K562 (cell line): ENCODE measurements around the gene ZBTB20.

Experiments
- KAT2B ChIP-seq: IDR thresholded peaks from one replicate; pipeline ENCODE4 v1.6.1; 2012; ENCODE audit warnings: low read depth, mild to moderate bottlenecking, control low read depth, inconsistent platforms, low read length, moderate library complexity
- MAFK ChIP-seq: IDR thresholded peaks from 2 replicates; pipeline ENCODE4 v1.6.1; 2011; ENCODE audit warnings: low read length, improper control_type of control experiment
- MYC ChIP-seq, 2 experiments: fragments of 250-450 bp in 1 of 2; sonication (Bioruptor Pico) in 1 of 2; IDR thresholded peaks; 2 replicates each; pipeline versions ENCODE4 v1.5.1 to v1.6.1; 2012 to 2021; ENCODE audit warnings: low read depth in 2 of 2, borderline replicate concordance in 1 of 2, improper control_type of control experiment in 1 of 2, low read length in 1 of 2, mild to moderate bottlenecking in 1 of 2, moderate library complexity in 1 of 2
- POLR2A ChIP-seq: fragments of 450-650 bp; conservative IDR thresholded peaks from 2 replicates; pipeline ENCODE4 v1.6.1; 2016
- RHOXF2B ChIP-seq: fragments of 250-450 bp; sonication (Bioruptor Pico); conservative IDR thresholded peaks from 2 replicates; pipeline ENCODE4 v1.5.1; 2021
- SIN3A ChIP-seq, 2 experiments: fragments of 150-350 bp in 1 of 2; IDR thresholded peaks; 2 replicates each; pipeline ENCODE4 v1.6.1; 2011 to 2016; ENCODE audit warnings: borderline replicate concordance in 2 of 2, low read depth in 2 of 2, low read length in 2 of 2, mild to moderate bottlenecking in 2 of 2, moderate library complexity in 2 of 2; ENCODE audit not compliant: control insufficient read depth in 1 of 2
- ZC3H8 ChIP-seq: fragments of 450-650 bp; IDR thresholded peaks from 2 replicates; pipeline ENCODE4 v1.6.1; 2017
- ZNF830 ChIP-seq: fragments of 250-450 bp; sonication (Bioruptor Pico); IDR thresholded peaks from 2 replicates; pipeline ENCODE4 v1.5.0; 2021; ENCODE audit warnings: mild to moderate bottlenecking
- TF ChIP-seq, protein P1 (sequence below), 2 experiments: IDR thresholded peaks; 2 replicates each; pipeline ENCODE4 v1.6.1; 2012; ENCODE audit warnings: improper control_type of control experiment in 2 of 2, low read depth in 2 of 2, low read length in 2 of 2, borderline replicate concordance in 1 of 2
- TF ChIP-seq, protein P2 (sequence below), 3 experiments: IDR thresholded peaks in 2 of 3; conservative IDR thresholded peaks in 1 of 3; 2 replicates each; pipeline ENCODE4 v1.5.1; 2011 to 2012; ENCODE audit warnings: low read length in 3 of 3, mild to moderate bottlenecking in 3 of 3, control low read depth in 2 of 3, improper control_type of control experiment in 1 of 3, inconsistent platforms in 1 of 3, low read depth in 1 of 3, mixed read lengths in 1 of 3, moderate library complexity in 1 of 3; ENCODE audit not compliant: insufficient read depth in 2 of 3
- TF ChIP-seq, protein P3 (sequence below): fragments of 450-650 bp; IDR thresholded peaks from one replicate; pipeline ENCODE4 v1.6.1; 2018; ENCODE audit warnings: mild to moderate bottlenecking, moderate library complexity; ENCODE audit not compliant: partially characterized antibody
- TF ChIP-seq, protein P4 (sequence below): sonication (generic); formaldehyde crosslinking; IDR thresholded peaks from 2 replicates; pipeline ENCODE4 v1.8.1; 2023; ENCODE audit warnings: mild to moderate bottlenecking, missing genetic modification reagents

DNA sequence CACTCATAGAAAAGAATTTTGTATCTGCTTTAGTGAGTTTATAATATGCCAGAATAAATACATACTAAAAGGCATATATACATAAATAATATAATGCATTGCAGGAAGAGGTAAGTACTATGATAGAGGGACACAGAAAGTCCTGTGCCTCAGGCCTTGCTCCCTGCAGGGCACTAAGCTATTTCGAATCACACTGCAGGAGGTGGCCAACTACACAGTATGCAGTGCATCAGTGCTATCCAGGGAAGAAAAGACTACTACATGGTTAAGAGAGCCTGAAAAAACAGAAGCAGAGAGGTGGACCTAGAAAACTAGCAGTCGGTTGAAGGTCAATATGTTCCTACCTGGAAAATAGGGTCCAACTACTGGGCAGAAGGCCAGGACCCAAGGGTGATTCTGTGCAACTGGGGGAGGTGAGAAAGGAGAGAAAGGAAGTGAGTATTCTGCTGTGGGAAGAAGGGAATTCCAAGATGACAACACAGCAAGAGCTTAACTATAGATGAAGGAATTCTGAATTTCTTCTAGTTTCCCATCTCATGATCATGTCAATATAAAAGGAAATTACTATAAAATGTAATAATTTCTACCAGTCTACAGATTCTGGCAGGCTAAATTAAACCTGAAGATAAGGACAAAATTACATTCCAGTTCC is 218.0 kb downstream of the ZBTB20 start:
- TF ChIP-seq, protein P1, sequence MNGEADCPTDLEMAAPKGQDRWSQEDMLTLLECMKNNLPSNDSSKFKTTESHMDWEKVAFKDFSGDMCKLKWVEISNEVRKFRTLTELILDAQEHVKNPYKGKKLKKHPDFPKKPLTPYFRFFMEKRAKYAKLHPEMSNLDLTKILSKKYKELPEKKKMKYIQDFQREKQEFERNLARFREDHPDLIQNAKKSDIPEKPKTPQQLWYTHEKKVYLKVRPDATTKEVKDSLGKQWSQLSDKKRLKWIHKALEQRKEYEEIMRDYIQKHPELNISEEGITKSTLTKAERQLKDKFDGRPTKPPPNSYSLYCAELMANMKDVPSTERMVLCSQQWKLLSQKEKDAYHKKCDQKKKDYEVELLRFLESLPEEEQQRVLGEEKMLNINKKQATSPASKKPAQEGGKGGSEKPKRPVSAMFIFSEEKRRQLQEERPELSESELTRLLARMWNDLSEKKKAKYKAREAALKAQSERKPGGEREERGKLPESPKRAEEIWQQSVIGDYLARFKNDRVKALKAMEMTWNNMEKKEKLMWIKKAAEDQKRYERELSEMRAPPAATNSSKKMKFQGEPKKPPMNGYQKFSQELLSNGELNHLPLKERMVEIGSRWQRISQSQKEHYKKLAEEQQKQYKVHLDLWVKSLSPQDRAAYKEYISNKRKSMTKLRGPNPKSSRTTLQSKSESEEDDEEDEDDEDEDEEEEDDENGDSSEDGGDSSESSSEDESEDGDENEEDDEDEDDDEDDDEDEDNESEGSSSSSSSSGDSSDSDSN (IDR thresholded peaks at IDR 0.05; ENCODE audit: borderline replicate concordance in 1 of 2, low read depth in 2 of 2, low read length in 2 of 2) = no peak
- TF ChIP-seq, protein P2, sequence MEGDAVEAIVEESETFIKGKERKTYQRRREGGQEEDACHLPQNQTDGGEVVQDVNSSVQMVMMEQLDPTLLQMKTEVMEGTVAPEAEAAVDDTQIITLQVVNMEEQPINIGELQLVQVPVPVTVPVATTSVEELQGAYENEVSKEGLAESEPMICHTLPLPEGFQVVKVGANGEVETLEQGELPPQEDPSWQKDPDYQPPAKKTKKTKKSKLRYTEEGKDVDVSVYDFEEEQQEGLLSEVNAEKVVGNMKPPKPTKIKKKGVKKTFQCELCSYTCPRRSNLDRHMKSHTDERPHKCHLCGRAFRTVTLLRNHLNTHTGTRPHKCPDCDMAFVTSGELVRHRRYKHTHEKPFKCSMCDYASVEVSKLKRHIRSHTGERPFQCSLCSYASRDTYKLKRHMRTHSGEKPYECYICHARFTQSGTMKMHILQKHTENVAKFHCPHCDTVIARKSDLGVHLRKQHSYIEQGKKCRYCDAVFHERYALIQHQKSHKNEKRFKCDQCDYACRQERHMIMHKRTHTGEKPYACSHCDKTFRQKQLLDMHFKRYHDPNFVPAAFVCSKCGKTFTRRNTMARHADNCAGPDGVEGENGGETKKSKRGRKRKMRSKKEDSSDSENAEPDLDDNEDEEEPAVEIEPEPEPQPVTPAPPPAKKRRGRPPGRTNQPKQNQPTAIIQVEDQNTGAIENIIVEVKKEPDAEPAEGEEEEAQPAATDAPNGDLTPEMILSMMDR (IDR thresholded peaks at IDR 0.05 in 2 of 3, conservative IDR thresholded peaks at IDR 0.05 in 1 of 3; ENCODE audit: insufficient read depth in 2 of 3, low read depth in 1 of 3, low read length in 3 of 3) = no peak
- TF ChIP-seq MAFK = no peak
- TF ChIP-seq RHOXF2B (CRISPR knock-in tag) = no peak
- TF ChIP-seq ZNF830 (CRISPR knock-in tag) = no peak
- TF ChIP-seq KAT2B = no peak
- no peak for TF ChIP-seq ZC3H8
- TF ChIP-seq, protein P3, sequence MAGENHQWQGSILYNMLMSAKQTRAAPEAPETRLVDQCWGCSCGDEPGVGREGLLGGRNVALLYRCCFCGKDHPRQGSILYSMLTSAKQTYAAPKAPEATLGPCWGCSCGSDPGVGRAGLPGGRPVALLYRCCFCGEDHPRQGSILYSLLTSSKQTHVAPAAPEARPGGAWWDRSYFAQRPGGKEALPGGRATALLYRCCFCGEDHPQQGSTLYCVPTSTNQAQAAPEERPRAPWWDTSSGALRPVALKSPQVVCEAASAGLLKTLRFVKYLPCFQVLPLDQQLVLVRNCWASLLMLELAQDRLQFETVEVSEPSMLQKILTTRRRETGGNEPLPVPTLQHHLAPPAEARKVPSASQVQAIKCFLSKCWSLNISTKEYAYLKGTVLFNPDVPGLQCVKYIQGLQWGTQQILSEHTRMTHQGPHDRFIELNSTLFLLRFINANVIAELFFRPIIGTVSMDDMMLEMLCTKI = no peak
- TF ChIP-seq POLR2A = no peak
- no peak for TF ChIP-seq MYC (IDR thresholded peaks at IDR 0.05; ENCODE audit: low read depth, low read length)
- TF ChIP-seq MYC (CRISPR knock-in tag; IDR thresholded peaks at IDR 0.05; ENCODE audit: borderline replicate concordance, low read depth) = no peak
- TF ChIP-seq, protein P4, sequence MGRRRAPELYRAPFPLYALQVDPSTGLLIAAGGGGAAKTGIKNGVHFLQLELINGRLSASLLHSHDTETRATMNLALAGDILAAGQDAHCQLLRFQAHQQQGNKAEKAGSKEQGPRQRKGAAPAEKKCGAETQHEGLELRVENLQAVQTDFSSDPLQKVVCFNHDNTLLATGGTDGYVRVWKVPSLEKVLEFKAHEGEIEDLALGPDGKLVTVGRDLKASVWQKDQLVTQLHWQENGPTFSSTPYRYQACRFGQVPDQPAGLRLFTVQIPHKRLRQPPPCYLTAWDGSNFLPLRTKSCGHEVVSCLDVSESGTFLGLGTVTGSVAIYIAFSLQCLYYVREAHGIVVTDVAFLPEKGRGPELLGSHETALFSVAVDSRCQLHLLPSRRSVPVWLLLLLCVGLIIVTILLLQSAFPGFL (CRISPR knock-in tag) = no peak
- no peak for TF ChIP-seq SIN3A (IDR thresholded peaks at IDR 0.05; ENCODE audit: borderline replicate concordance in 2 of 2, control insufficient read depth in 1 of 2, low read depth in 2 of 2, low read length in 2 of 2)
